Osteoblast (primary cell): Measurements from ENCODE around the gene GDPD5. TPM values are rescaled to one million over a fixed set of nuclear protein-coding genes. Genes with fewer than 3 reads are reported as not detected.
A peak's percentile ranks its signal among the peaks of the same experiment; 100 is the strongest.

Source experiments
- DNase-seq: peaks from one replicate; pipeline ENCODE4 v3.0.0; 2011; ENCODE audit warnings: low spot score, mixed read lengths; ENCODE audit not compliant: insufficient read length; ENCODE audit errors: missing footprints
- H2AFZ ChIP-seq: 2 replicates; pipeline ENCODE4 v1.6.0; 2011; ENCODE audit warnings: mild to moderate bottlenecking, low read length
- H3K27ac ChIP-seq: 2 replicates; pipeline ENCODE4 v1.5.1; 2011; ENCODE audit warnings: mild to moderate bottlenecking, low read depth, low read length, moderate library complexity
- H3K27me3 ChIP-seq: 2 replicates; pipeline ENCODE4 v1.6.0; 2012; ENCODE audit warnings: mild to moderate bottlenecking, control low read depth, inconsistent platforms, low read length, moderate library complexity; ENCODE audit not compliant: insufficient read depth
- H3K36me3 ChIP-seq: 2 replicates; pipeline ENCODE4 v1.5.1; 2011; ENCODE audit warnings: mild to moderate bottlenecking, low read length, control low read depth, moderate library complexity; ENCODE audit not compliant: insufficient read depth
- H3K4me1 ChIP-seq: 2 replicates; pipeline ENCODE4 v1.5.1; 2011; ENCODE audit warnings: mild to moderate bottlenecking, low read length, control low read depth, moderate library complexity; ENCODE audit not compliant: insufficient read depth
- H3K4me2 ChIP-seq: 2 replicates; pipeline ENCODE4 v1.6.0; 2011; ENCODE audit warnings: mild to moderate bottlenecking, low read length; ENCODE audit not compliant: insufficient read depth
- H3K4me3 ChIP-seq: fragments of 200-600 bp; sonication (generic); 3 replicates; pipeline ENCODE4 v1.5.1; 2012; ENCODE audit warnings: mild to moderate bottlenecking, low read length, inconsistent platforms; ENCODE audit not compliant: insufficient read depth
- H3K79me2 ChIP-seq: 2 replicates; pipeline ENCODE4 v1.6.0; 2012; ENCODE audit warnings: mild to moderate bottlenecking, low read length, control low read depth, inconsistent platforms; ENCODE audit not compliant: insufficient read depth
- H3K9me3 ChIP-seq: 2 replicates; pipeline ENCODE4 v1.5.1; 2011; ENCODE audit warnings: low read depth, low read length, control low read depth
- H4K20me1 ChIP-seq: 2 replicates; pipeline ENCODE4 v1.6.0; 2012; ENCODE audit warnings: mild to moderate bottlenecking, low read length, control low read depth; ENCODE audit not compliant: insufficient read depth
- total RNA-seq: library from RNA; depleted of rRNA; stranded (reverse); fragments of >200 nt; gene quantifications from 2 replicates; pipeline ENCODE4 v1.2.3, GENCODE V29; 2012
- TF ChIP-seq, protein P1 (sequence below): IDR thresholded peaks from 2 replicates; pipeline ENCODE4 v1.5.1; 2011; ENCODE audit warnings: mild to moderate bottlenecking, low read depth, low read length, moderate library complexity; ENCODE audit errors: extremely low read depth

Gene GDPD5
- total RNA-seq, 1 donor: 13.4 TPM

DNA sequence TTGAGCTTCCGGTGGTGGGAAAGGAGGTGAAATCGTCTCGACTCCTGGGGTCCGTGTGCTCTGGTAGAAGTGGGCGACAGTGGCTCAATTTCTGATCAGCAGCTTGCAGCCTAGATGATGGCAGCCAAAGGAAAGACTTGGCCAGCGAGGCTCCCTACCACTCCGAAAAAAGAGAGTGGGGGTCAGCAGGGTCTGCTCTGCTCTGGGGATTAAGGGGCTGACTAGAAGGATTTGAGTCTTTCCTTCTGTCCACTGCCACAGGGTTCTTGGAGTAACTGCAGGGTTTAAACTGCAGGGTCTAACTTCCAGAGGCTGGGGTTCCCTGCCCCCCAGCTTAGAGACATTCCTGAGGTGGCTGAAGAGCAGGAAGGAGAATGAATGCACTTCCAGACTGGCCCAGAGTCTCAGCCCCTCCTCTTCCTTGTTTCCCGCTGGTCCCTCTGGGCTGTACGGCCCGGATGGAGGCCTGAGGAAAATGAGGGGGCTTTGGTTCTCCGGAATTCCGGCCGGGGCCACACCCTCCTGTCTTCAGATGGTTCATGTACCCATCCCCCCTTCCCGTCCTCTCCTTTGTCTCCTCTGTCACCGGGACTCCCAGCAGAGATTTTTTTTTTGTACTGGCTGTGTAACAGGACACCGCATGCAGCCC is 37.2 kb upstream of the GDPD5 start:
- no peak overlapping the region for H2AFZ ChIP-seq
- peak; percentile 94 for DNase-seq
- peaks cover 45% of the 10 kb centered on the region for H4K20me1 ChIP-seq
- H3K4me3 ChIP-seq: peak overlapping the region; percentile 98
- peaks cover 59% of the 10 kb centered on the region for H3K79me2 ChIP-seq
- no peaks in the 10 kb centered on the region for H3K9me3 ChIP-seq
- H3K36me3 ChIP-seq: peaks cover 35% of the 10 kb centered on the region
- peak overlapping the region; percentile 88 for H3K4me2 ChIP-seq
- peaks cover 74% of the 10 kb centered on the region for H3K4me1 ChIP-seq
- H3K27ac ChIP-seq: peak overlapping the region; percentile 98
- H3K27me3 ChIP-seq: no peaks in the 10 kb centered on the region
- TF ChIP-seq, protein P1, sequence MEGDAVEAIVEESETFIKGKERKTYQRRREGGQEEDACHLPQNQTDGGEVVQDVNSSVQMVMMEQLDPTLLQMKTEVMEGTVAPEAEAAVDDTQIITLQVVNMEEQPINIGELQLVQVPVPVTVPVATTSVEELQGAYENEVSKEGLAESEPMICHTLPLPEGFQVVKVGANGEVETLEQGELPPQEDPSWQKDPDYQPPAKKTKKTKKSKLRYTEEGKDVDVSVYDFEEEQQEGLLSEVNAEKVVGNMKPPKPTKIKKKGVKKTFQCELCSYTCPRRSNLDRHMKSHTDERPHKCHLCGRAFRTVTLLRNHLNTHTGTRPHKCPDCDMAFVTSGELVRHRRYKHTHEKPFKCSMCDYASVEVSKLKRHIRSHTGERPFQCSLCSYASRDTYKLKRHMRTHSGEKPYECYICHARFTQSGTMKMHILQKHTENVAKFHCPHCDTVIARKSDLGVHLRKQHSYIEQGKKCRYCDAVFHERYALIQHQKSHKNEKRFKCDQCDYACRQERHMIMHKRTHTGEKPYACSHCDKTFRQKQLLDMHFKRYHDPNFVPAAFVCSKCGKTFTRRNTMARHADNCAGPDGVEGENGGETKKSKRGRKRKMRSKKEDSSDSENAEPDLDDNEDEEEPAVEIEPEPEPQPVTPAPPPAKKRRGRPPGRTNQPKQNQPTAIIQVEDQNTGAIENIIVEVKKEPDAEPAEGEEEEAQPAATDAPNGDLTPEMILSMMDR: no peak

DNA sequence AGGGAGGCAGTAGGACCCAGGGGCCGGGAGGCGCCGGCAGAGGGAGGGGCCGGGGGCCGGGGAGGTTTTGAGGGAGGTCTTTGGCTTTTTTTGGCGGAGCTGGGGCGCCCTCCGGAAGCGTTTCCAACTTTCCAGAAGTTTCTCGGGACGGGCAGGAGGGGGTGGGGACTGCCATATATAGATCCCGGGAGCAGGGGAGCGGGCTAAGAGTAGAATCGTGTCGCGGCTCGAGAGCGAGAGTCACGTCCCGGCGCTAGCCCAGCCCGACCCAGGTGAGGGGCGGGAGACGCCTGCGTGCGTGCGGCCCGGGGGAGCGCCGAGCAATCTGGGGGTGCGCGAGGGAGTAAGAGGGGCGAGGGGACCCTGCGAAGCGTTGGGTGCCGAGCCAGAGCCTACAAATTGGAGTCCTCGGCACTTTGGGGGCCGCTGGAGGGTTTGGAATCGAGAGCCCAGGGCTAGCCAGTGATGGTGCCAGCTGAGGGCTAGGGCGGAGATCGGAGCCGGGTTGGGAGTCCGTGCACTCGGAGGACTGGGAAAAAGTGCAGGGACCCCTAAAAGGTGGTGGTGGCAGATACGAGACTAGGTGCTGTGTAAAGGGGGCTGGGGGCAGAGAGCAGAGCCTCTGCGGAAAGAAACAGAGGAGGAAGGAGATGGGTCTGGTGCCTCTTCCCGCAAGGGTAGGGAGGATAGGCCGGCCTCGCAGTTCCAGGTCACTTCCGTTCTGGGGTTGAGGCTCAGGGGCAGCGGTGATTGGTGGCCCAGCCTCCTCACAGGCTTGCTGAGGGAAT is 36.5 kb upstream of the GDPD5 start, which contains the start of gene SERPINH1:
Gene SERPINH1 (plus strand): TSS at position 206 of the 788 bp plus-strand sequence. CDS start 4,097 bp downstream, outside the sequence.
- H2AFZ ChIP-seq: peak within 1 kb of the TSS; percentile 55
- TF ChIP-seq, protein P1: no peak
- peaks cover 75% of the 10 kb centered on the region for H3K4me1 ChIP-seq

DNA sequence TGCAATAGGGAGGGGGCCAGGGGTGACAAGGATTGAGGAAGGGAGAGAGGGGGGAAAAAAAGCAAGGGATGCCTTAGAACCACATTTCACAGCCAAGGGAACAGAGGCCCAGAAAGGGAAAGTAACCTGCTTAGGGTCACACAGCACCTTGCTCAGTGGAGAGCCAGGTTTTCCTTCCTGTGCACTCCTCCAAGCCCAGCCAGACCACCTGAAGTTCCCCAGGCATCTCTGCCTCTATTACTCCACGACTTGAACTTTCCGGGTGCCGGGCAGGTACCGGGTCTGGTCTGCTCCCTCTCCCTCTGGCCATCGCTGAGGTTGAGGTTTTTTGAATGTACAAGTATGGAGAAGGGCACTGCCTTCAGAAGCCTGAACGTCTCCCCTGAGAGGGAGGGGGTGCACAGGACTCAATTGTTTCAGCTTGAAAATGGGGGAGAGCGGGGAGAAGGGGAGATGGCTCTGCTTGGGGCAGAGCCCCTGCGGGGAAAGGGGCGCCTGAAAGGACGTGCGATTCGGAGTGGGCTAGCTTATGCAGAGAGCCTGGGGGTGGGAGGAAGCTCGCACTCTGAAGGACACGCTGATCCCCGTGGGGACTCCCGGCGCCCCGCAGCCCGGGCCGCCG is 35.8 kb upstream of the GDPD5 start:
- peaks cover 32% of the 10 kb centered on the region for H4K20me1 ChIP-seq
- peak overlapping the region; percentile 98 for H3K4me3 ChIP-seq
- peaks cover 45% of the 10 kb centered on the region for H3K79me2 ChIP-seq
- peaks cover 73% of the 10 kb centered on the region for H3K4me1 ChIP-seq
- no peaks in the 10 kb centered on the region for H3K27me3 ChIP-seq
- H3K27ac ChIP-seq: peak overlapping the region; percentile 64
- peaks cover 21% of the 10 kb centered on the region for H3K36me3 ChIP-seq
- H2AFZ ChIP-seq: peak overlapping the region; percentile 43
- H3K4me2 ChIP-seq: peak overlapping the region; percentile 88
- TF ChIP-seq, protein P1: no peak
- H3K9me3 ChIP-seq: no peaks in the 10 kb centered on the region
- peak; percentile 14 for DNase-seq

More for the DNA sequence above, 36.5 kb upstream of the GDPD5 start, which contains the start of gene SERPINH1:
- peak within 1 kb of the TSS; percentile 98 for H3K4me3 ChIP-seq
- H3K27me3 ChIP-seq: no peaks in the 10 kb centered on the region
- DNase-seq: peak; percentile 97
- H3K9me3 ChIP-seq: no peaks in the 10 kb centered on the region
- H3K27ac ChIP-seq: peak within 1 kb of the TSS; percentile 98
- H4K20me1 ChIP-seq: peaks cover 39% of the 10 kb centered on the region
- peaks cover 28% of the 10 kb centered on the region for H3K36me3 ChIP-seq
- peak within 1 kb of the TSS; percentile 88 for H3K4me2 ChIP-seq
- peaks cover 52% of the 10 kb centered on the region for H3K79me2 ChIP-seq
